Brain pericyte (primary cell): Measurements from ENCODE around the gene SLCO4C1.
"Not testable (repeated sequence)": the region's sequence is repeated elsewhere in the genome, so short reads cannot be mapped to it uniquely, and the experiment has no call there.

Experiments
- DNase-seq: peaks from one replicate; pipeline ENCODE4 v3.0.0-alpha.2; 2012; ENCODE audit warnings: low read depth, low spot score

The SLCO4C1 gene, protein sequence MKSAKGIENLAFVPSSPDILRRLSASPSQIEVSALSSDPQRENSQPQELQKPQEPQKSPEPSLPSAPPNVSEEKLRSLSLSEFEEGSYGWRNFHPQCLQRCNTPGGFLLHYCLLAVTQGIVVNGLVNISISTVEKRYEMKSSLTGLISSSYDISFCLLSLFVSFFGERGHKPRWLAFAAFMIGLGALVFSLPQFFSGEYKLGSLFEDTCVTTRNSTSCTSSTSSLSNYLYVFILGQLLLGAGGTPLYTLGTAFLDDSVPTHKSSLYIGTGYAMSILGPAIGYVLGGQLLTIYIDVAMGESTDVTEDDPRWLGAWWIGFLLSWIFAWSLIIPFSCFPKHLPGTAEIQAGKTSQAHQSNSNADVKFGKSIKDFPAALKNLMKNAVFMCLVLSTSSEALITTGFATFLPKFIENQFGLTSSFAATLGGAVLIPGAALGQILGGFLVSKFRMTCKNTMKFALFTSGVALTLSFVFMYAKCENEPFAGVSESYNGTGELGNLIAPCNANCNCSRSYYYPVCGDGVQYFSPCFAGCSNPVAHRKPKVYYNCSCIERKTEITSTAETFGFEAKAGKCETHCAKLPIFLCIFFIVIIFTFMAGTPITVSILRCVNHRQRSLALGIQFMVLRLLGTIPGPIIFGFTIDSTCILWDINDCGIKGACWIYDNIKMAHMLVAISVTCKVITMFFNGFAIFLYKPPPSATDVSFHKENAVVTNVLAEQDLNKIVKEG

DNA sequence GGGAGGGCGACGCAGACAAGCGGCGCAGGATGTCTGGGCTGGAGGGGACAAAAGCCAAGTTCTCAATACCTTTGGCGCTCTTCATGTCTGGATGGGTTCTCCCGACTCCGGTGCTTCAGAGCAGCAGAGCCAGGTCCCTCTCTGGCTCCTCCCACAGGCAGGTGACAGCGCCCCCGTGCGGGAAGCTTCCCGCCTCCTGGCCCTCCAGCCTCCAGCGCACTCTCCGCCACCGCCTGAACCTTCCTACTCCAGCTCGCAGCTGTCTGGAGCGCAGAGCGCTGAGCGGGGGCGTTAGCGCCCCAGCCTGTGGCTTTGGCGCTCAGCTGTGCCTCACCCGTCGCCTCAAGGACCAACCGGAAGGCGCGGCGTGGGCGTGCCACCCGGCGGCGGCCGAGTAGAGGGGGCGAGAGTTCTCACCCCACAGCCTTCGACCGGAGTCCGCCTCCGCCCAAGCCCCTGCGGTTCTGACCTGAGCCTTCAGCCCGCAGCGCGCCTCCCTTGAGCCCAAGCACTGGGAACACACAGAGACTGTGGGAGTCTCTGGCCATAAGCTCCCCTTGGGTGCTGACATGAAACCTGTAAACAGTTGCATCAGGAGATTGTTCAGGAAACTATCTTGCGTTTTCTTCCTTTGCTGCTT lies at the start of gene SLCO4C1:
SLCO4C1 (minus strand) TSS at position 107 of the 640 bp plus-strand sequence; CDS start at position 85, 22 bp downstream.
- no peak for DNase-seq

DNA sequence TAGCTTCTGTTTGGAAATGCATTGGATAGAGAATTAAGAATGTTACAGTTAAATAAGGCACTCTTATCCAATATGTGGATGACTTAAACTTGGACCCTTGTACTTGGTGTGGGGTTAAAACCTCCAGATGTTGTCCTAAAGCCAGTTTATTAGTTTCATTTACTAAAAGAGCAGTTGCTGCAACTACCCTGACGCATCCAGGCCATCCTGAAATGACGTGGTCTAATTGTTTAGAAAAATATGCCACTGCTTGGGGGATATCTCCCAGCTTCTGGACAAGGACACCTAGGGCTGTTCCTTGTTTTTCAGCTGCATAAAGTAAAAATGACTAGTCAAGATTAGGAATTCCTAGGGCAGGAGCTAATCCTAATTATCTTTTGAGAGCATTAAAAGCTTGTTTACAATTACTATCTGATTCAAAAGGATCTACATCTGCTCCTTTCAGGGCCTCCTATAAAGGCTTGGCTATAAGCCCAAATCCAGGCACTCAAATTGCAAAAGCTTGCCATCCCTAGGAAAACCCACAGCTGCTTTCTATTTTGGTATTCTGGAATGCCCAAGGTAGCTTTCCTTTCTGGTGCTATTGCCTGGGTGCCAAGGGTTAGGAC lies 45.7 kb upstream of the SLCO4C1 start:
- no peak for DNase-seq

DNA sequence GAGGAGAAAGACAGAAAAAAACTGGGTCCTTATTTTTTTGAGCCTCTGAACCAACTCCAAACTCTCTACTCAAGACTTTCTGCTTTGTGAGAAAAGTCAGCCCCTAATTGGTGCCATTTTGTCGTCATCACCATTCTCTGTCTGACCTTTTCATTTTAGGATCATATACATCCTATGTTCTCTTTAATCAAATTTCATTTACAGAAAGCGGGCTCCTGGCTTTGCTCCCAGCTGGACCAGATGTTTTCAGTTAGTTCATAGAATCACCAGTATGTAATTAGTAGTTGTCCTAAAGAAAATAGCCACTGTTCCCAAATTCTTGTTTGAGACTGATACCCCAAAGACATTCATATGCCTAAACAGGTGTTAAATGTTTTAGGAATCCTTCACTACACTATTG lies 28.6 kb upstream of the SLCO4C1 start:
- no peak for DNase-seq

DNA sequence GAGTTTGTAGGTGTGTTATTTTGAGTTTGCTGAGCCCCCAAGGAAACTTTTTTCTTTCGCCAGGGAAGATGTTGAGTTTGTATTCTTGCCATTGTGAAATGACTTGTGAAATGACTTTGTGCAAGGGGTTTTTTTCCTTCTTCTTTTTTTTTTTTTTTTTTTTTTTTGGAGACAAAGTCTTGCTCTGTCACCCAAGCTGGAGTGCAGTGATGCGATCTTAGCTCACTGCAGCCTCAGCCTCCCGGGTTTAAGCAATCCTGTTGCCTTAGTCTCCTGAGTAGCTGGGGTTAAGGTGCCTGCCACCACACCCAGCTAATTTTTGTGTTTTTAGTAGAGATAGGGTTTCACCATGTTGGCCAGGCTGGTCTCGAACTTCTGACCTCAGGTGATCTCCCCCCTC lies 22.7 kb upstream of the SLCO4C1 start:
- not testable (repeated sequence) for DNase-seq

DNA sequence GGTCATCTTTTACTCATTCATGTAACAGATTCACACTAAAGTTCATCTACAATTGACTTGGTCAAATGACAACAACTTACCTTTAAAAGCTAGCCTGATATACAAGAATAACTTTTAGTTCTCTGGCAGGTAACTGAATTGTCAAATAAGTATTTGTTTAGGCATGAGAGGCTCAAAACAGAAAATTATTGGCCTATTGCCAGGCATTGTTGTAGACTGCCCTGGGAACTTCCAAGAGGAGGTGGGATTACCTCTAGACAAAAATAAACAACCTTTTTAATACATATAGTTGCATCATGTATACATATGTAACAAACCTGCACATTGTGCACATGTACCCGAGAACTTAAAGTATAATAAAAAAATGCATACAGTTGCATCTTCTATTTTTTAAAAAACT lies 18.2 kb upstream of the SLCO4C1 start:
- no peak for DNase-seq

DNA sequence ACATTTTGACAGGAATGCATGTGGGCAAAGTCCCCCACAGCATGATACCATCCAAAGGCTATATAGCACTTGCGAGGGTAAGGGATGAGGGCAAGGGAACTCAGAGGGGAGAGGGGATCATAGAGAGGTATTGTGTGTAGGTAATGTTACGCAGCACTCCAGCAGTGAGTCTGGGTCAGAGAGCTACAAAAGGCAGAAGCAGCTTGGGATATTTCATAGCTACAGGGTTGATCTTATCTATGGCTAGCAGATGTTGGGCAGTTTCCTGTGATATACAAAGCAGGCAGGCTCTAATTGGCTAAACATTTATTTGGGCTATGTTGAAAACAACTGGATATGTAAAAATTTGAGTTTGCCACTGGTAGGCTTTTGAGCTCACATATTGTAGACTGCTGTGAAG lies 17.8 kb upstream of the SLCO4C1 start:
- DNase-seq, result no peak

DNA sequence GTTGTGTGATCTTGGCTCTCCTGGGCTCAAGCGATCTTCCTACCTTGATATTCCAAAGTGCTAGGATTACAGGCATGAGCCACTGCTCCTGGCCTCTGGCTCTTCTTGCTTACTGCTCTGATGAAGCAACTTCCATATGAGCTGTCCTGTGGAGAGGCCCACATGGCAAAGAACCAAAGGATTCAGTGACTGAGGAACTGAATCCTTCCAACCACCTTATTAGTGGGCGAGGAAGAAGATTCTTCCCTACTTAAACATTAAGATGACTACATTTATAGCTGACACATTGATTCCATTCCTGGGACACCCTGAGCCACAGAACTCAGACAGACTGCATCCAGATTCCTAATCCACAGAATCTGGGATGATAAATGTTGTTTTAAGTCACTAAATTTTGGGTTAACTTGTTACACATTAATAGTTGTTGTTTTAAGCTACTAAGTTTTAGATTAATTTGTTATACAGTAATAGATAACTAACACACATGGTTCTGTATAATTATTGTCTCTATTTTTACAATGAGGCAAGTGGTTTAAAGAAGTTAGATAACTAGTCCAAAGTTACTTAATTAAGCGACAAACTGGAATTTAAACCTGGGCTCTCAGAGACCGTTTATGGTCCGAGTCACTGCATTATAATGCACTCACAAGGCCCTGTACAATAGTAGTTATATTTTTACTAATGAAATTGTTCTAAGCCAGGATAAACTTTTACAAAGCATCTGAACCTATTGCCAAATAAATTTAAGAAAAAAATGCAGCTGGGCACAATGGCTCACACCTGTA lies 16.7 kb upstream of the SLCO4C1 start:
- no peak for DNase-seq

DNA sequence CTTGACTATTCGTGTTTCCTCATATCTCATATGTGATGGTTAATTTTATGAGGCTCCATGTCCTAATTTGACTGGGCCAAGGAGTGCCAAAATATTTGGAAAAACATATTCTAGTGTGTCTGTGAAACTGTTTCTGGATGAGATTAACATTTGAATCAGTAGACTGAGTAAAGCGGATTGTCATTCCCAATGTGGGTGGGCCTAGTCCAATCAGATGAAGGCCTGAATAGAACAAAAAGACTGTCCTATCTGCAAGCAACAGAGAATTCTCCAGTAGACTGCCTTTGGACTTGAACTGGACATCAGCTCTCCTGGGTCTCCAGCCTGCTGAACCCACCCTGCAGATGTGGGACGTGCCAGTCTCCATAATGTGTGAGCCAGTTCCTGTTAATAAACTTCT lies 13.5 kb upstream of the SLCO4C1 start:
- DNase-seq, result no peak

DNA sequence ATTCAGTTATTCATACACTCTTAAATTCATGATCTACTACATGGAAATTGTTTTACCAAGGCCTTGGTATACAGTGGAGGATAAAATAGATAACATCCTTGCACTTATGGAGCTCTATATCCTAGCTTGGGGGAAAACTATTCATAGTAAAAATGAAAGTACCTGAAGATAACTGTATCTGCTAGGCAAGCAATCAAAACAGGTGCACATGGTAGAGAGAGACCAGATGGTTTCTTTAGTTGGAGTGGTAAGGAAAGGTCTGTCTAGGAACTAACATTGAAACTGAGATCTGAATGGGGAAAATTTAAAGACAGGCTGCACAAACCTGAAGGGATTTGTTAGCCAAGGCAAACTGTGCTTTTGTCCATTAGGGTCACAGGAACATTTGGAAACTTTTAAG lies 11.1 kb upstream of the SLCO4C1 start:
- no peak for DNase-seq

DNA sequence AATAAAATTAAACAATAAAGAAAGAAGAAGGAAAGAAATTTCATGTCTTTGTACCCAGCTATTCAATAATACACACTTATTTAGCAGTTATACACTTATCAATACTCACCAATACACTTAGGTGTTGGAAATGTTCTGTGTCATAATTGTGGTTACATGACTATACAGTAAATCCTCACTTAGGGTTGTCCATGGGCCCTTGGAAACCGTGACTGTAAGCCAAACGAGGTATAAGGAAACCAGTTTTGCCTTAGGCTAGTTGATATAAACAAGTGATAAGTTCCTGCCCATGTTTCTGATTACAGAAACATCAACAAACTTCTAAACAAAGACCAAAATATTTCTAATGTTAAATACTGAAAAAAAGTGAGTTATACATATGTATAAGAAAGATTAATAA lies 10.0 kb upstream of the SLCO4C1 start:
- no peak for DNase-seq

DNA sequence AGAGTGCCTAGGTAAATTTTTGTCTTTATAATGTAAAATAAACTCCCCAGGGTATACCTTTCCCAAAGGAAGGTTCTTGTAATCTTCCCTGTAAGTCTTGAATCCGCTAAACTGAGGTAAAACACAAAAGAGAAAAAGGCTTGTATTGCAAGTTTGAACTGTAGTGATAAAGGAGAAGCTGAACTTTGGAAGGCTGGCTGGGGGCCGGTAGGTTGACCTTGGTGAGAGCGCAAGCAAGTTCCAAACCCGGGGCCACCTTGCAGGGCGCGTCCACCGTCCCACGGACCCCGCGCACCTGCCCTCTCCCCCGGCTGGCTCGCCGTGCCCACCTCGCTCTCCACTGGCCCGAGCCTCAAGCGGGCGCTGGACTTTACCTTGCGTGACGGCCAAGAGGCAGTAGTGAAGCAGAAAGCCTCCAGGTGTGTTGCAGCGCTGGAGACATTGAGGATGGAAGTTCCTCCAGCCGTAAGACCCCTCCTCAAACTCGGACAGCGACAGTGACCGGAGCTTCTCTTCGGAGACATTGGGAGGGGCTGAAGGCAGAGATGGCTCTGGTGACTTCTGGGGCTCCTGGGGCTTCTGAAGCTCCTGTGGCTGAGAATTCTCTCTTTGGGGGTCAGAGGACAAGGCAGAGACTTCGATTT lies 428 bp downstream of the SLCO4C1 start:
- DNase-seq, result no peak

DNA sequence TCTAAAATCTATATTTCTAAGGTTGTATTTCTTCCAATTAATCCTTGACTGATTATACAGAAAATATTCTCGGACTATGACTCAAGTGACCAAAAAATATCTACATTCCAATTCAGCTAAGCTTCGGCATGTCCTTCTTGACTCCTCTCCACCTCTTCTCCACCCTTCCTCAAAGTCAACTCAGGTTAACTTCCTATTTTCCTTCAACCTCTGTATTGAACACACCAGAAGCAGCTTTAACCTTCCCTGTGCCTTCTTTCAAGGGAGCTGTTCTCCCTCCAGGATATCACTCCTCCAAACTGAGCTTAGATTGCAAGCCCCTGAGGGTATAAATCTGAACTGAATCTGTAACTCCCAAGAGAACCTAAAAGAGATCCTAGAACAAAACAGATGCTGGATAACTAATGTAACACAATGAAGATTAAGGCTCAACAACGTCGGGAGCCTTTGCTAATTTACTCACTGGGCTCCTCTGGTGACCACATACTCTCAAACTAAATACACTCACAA lies 1.1 kb downstream of the SLCO4C1 start:
- DNase-seq, result no peak

DNA sequence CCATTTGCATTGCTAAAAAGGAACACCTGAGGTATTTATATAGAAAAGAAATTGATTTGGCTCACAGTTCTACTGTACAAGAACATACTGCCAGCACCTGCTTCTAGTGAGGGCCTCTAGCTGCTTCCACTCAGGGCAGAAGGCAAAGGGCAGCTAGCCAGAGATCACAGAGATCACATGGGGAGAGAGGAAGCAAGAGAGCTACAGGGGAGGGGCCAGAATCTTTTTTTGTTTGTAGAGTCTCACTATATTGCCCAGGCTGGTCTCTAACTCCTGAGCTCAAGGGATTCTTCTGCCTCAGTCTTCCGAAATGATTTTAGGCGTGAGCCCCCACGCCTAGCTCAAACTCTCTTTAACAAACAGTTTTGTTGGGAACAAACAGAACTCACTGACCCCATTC lies 6.1 kb downstream of the SLCO4C1 start:
- DNase-seq, result no peak

DNA sequence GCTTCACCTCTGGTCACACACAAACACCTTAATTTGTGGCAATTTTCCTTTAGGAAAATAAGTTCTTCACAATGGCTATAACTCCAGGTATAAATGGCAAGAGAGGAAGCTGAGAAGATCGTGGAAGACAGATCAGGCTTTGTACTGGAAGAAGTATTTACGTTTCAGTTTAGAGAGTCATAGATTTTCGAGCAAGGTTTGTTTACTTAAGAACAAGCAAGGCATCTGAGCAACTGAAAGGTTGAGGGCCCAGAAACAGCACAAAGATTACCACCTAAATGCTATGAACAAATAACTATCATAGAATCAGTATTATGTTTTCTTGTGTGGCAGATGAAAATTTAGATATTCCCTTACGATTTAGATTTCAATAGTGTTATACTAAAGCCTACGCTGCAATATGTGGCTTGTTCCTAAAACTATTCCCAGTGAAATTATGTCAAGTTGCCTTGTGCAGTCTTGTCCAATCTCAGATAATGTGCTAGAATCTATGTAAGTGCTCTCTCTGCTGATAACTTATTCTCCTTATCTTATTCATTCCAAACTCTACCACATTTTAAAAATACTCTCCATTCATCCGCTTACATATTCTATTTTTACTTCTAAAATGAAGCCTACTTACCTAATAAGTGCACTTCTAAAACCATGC lies 6.7 kb downstream of the SLCO4C1 start:
- no peak for DNase-seq

DNA sequence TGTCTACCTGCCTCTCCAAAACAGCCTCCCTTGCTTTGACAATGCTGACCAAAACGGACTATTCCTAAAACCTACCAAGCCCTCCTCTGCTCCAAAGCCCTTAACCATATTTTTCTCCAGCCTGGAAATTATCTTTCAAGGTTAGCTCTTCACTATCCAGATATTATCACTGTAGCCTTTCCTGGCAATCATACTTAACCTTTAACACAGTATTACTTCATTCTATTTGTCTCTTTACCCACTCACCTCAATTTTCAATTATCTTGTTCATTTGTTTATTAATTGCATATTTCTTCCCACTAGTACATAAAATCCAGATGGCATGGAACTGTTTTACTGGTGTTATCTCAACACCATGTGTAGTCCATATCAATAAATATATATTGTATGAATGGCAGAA lies 7.5 kb downstream of the SLCO4C1 start:
- no peak for DNase-seq

DNA sequence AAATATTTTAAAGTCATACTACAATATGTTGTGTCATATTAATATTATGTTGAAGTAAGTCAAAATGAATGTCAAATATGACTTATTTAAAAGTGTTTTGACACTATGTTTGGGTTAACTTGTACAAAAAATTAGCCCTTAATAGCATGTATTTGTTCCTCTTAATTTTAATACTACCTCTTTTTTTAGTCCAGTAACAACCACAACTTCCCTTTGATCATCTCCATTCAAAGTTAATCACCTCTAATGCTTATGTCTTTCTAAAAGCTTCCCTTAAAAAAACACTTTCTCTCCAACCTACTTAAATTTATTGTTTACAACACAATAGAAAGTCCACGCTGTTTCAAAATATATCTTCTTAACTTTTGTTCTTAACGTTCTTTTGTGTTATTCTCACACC lies 9.6 kb downstream of the SLCO4C1 start:
- DNase-seq, result no peak

DNA sequence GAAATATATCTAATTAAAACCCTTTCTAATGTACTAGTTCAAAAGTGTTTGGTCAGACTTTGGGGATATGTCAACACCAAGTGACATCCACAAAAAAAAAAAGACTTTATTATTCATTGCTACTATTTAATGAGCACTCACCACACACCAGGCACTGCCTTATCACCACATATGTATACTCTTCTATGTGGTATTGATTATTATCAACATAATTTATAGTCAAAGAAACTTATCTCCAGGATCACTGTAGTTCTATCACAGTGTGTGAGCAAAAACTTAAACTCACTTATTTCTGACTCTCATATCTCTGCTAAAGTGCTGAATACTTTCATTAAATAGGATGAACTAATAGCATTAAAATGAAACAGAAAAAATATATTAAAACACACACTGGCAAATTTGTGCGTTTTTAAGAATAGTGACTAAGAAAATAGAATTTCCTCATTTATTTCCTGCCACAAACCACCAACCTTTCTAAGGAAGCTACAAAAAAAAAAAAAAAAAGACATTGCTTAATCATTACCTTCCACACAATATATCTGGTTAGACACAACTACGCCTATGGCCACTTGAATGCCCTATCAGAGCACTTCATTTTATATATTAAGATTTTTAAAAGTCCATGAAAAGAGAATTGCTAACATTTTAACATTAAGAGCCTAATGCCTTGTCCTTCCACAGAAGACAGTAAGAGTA lies 12.8 kb downstream of the SLCO4C1 start:
- DNase-seq, result no peak

DNA sequence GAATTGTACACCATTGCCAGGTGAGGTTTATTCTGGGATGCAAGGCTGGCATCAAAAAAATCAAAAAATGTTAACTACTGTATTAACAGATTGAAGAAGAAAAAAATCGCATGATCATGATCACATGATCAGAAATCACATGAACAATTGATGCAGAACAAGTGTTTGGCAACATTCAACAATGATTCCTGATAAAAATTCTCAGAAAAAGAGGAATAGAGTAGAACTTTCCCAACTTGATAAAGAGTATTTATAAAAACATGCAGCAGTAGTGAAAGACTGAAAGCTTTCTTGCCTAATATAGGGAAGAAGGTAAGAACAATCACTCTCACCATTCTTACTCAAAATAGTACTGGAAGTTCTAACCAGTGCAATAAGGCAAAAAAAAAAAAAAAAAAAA lies 16.4 kb downstream of the SLCO4C1 start:
- no peak for DNase-seq

DNA sequence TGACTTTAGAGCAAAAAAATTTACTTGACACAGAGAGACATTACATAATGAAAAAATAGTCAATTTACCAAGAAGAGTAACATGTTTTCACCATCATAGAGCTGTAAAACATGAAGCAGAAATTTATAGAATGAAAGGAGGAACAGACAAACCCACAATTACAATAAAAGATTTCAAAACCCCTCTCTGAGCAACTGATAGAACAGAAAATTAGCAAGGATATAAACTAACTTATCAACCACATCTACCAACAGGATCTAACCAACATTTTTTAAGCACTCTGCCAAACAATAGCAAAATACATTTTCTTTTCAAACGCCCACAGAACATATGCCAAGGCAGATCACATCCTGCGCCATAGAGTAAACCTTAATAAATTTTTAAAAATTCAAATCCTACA lies 17.9 kb downstream of the SLCO4C1 start:
- no peak for DNase-seq

DNA sequence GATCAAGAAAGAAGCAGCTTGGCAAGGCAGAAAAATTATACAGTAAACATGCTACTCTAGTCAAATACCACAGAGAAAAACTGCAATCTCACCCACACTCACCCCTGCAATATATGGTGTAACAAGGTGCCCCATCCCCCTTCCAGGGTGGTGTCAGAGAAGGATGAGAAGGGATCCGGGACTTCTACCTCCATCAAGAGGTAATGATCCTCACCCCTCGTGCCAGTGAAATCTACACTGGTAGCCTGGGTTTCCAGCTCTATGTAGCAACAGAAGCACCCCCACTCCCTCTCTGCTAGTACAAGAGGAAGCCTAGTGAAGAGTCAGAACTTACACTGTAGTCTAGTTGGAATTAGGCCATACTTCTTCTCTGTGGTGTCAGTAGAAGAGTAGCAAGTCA lies 18.9 kb downstream of the SLCO4C1 start:
- DNase-seq, result no peak
